RWPE2 (cell line): ENCODE measurements around the gene UQCRQ.

Experiments used
- ATAC-seq: fragments of 200-7000 bp; cut with Tn5 transposase; 3 replicates; pipeline ENCODE4 v1.9.1; 2021; ENCODE audit warnings: low read depth
- DNase-seq: peaks from one replicate; pipeline ENCODE4 v3.0.0-alpha.2; 2020; ENCODE audit warnings: low spot score
- H3K27ac ChIP-seq: fragments of 450-650 bp; 2 replicates; pipeline ENCODE4 v1.5.1; 2017; ENCODE audit warnings: mild to moderate bottlenecking; ENCODE audit not compliant: poor library complexity, severe bottlenecking
- H3K27me3 ChIP-seq: fragments of 250-450 bp; sonication (Bioruptor Pico); 2 replicates; pipeline ENCODE4 v1.5.1; 2021; ENCODE audit warnings: mild to moderate bottlenecking, moderate library complexity; ENCODE audit not compliant: insufficient read depth, poor library complexity, severe bottlenecking
- H3K36me3 ChIP-seq: fragments of 250-450 bp; sonication (Bioruptor Pico); 2 replicates; pipeline ENCODE4 v1.5.1; 2020; ENCODE audit warnings: low read depth, mild to moderate bottlenecking, moderate library complexity
- H3K4me1 ChIP-seq: fragments of 250-450 bp; sonication (Bioruptor Pico); 2 replicates; pipeline ENCODE4 v1.5.1; 2021; ENCODE audit warnings: mild to moderate bottlenecking, moderate library complexity; ENCODE audit not compliant: insufficient read depth, poor library complexity, severe bottlenecking
- H3K4me3 ChIP-seq: fragments of 250-450 bp; sonication (Bioruptor Pico); 2 replicates; pipeline ENCODE4 v1.5.1; 2021; ENCODE audit warnings: mild to moderate bottlenecking, moderate library complexity; ENCODE audit not compliant: severe bottlenecking
- H3K9me3 ChIP-seq: fragments of 250-450 bp; sonication (Bioruptor Pico); 2 replicates; pipeline ENCODE4 v1.5.1; 2021; ENCODE audit warnings: mild to moderate bottlenecking, moderate library complexity; ENCODE audit not compliant: severe bottlenecking
- TF ChIP-seq, protein P1 (sequence below): fragments of 450-650 bp; IDR thresholded peaks from one replicate; pipeline ENCODE4 v1.5.1; 2017; ENCODE audit warnings: mild to moderate bottlenecking, moderate library complexity; ENCODE audit not compliant: poor library complexity, severe bottlenecking

UQCRQ gene

GRCh38 chr5:132866342-132867045 is at the start of gene UQCRQ, which contains the start of gene GDF9:
Gene UQCRQ, plus strand, starts transcription at chr5:132866642. Its CDS starts 240 bp downstream, at chr5:132866882.
Gene GDF9, minus strand, starts transcription at chr5:132866469. Its CDS starts 1,936 bp downstream, at chr5:132864533.
- Histone ChIP-seq H3K36me3 (peaks cover 41% of the 10 kb centered on the region), H3K4me3 (peak within 1 kb of the TSS; percentile 70), H3K9me3 (no peaks in the 10 kb centered on the region), H3K27ac (peak within 1 kb of the TSS; percentile 19), H3K4me1 (peaks cover 3% of the 10 kb centered on the region), H3K27me3 (no peaks in the 10 kb centered on the region)
- peak; percentile 97 for ATAC-seq
- peak; percentile 99 for DNase-seq
- TF ChIP-seq, protein P1, sequence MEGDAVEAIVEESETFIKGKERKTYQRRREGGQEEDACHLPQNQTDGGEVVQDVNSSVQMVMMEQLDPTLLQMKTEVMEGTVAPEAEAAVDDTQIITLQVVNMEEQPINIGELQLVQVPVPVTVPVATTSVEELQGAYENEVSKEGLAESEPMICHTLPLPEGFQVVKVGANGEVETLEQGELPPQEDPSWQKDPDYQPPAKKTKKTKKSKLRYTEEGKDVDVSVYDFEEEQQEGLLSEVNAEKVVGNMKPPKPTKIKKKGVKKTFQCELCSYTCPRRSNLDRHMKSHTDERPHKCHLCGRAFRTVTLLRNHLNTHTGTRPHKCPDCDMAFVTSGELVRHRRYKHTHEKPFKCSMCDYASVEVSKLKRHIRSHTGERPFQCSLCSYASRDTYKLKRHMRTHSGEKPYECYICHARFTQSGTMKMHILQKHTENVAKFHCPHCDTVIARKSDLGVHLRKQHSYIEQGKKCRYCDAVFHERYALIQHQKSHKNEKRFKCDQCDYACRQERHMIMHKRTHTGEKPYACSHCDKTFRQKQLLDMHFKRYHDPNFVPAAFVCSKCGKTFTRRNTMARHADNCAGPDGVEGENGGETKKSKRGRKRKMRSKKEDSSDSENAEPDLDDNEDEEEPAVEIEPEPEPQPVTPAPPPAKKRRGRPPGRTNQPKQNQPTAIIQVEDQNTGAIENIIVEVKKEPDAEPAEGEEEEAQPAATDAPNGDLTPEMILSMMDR: peak; percentile 65

DNA sequence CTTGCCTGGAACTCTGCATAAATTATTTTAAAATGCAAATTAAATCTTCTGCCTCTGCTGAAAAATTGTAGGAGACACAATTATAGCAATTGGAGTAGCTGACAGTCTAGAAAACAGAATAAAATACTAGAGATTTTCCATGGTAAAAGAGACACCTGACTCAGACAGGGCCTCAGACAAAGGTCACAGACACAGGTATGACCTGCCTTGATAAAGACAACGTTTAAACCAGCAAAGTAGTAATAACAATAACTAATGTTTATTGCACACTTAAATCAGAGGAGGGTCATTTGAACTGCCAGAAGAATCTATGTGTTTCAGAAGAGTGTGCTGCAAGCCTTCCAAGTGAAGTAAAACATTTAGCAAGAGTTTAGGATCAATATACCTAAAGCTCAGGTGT is 49.4 kb upstream of the UQCRQ start:
- TF ChIP-seq, protein P1: no peak
- H3K4me1 ChIP-seq: peaks cover 4% of the 10 kb centered on the region
- ATAC-seq: no peak
- H3K27me3 ChIP-seq: no peaks in the 10 kb centered on the region
- no peak overlapping the region for H3K27ac ChIP-seq
- no peak for DNase-seq
- H3K9me3 ChIP-seq: no peaks in the 10 kb centered on the region
- no peak overlapping the region for H3K4me3 ChIP-seq
- no peaks in the 10 kb centered on the region for H3K36me3 ChIP-seq

DNA sequence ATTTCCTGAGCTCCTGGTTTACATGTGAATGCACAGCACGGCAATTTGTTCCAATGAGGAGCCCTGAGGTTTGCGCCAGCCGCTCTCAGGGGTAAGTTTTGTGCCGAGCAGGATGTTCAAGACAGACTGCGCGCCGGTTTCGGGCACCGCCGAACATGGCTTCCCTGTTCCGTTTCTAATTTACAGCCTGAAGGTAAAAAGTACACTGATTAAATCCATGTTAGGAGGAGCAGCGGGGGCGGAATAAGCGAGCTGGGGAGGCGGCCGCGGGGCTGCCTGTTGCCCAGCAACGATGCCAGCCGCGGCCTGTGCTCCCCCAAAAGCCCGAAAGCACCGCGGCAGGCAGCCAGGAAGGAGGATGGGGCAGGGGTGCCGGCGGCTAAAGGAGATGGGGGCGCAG is 47.0 kb upstream of the UQCRQ start:
- Histone ChIP-seq H3K4me1 (peaks cover 4% of the 10 kb centered on the region), H3K27ac (no peak overlapping the region), H3K36me3 (no peaks in the 10 kb centered on the region), H3K9me3 (no peaks in the 10 kb centered on the region), H3K4me3 (no peak overlapping the region), H3K27me3 (no peaks in the 10 kb centered on the region)
- TF ChIP-seq, protein P1: no peak
- ATAC-seq (no peak), DNase-seq (no peak)

DNA sequence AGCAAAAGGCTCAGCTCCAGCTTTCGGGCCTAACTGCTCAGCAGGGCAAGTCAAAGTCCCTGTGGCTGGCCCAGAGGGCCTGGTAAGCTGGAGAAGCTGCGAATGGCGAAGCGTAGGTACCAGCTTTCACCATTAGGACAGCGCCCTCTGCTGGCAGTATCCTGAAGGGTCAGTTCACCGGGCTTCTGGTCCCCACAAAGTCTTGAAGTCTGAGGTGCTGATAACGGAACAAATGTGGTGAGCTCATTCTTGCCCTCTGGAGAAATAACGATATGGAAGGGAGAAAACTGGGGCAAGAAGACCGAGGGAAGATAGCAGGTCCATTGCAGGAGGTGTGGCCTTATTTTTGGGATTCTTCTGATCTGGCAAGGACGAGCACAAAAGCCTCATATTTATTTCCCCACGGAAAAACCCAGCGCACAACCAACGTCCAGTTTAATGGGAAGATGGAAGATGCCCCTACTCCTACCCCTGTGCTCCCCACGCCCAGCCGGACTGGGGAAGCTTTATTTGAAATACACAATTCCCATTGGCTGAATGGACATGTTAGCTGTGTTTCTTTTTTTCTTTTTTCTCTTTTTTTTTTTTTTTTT is 46.2 kb upstream of the UQCRQ start:
- peak; percentile 91 for DNase-seq
- Histone ChIP-seq H3K4me3 (no peak overlapping the region), H3K27ac (no peak overlapping the region), H3K27me3 (no peaks in the 10 kb centered on the region), H3K36me3 (no peaks in the 10 kb centered on the region), H3K9me3 (no peaks in the 10 kb centered on the region), H3K4me1 (peaks cover 2% of the 10 kb centered on the region)
- TF ChIP-seq, protein P1: peak; percentile 98
- peak; percentile 79 for ATAC-seq

- Histone ChIP-seq H3K36me3 (no peaks in the 10 kb centered on the region), H3K9me3 (no peaks in the 10 kb centered on the region), H3K4me1 (no peaks in the 10 kb centered on the region), H3K27me3 (no peaks in the 10 kb centered on the region), H3K4me3 (no peak overlapping the region), H3K27ac (no peak overlapping the region)
- no peak for DNase-seq
- TF ChIP-seq, protein P1: no peak
- no peak for ATAC-seq
Observed at GRCh38 chr5:132821350-132821749, 45.1 kb upstream of the UQCRQ start.
